ENCODE measurements around the gene ZDHHC22. TPM values are rescaled to one million over a fixed set of nuclear protein-coding genes. Genes with fewer than 3 reads are reported as not detected.
A peak's percentile ranks its signal among the peaks of the same experiment; 100 is the strongest.

ZDHHC22 gene
- total RNA-seq, 1 experiment from 2014 or later: 11.3 TPM

DNA sequence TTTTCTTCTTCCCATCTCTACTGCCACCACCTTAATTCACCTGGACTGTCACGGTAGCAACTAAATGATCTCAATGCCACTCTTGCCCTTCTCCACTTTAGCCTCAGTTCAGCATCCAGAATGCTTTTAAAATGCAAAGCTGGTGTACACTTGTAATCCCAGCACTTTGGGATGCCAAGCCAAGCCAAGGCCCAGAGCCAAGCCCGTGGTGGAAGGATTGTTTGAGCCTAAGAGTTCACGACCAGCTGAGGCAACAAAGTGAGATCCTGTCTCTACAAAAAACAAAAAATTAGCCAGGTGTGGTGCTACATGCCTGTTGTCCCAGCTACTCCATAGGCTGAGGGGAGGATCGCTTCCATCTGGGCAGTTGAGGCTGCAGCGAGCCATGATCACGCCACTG is 37.6 kb downstream of the ZDHHC22 start:
- no peak overlapping the region for H3K9ac ChIP-seq (ENCODE audit: extremely low read depth, insufficient read length, low read length)
- no peaks in the 10 kb centered on the region for H4K20me1 ChIP-seq (ENCODE audit: control insufficient read depth, insufficient read depth, insufficient read length)
- no peak overlapping the region for H2BK5ac ChIP-seq (ENCODE audit: insufficient read length, low read length)
- no peak overlapping the region for H2AFZ ChIP-seq (ENCODE audit: low read length)
- H3K23ac ChIP-seq (ENCODE audit: insufficient read length, low read depth, low read length): no peak overlapping the region
- H4K5ac ChIP-seq (ENCODE audit: insufficient read length, low read depth, low read length): no peak overlapping the region
- no peak overlapping the region for H3K4me2 ChIP-seq (ENCODE audit: insufficient read depth, insufficient read length, low read length)
- Mint-ChIP-seq H3K4me1 (peaks cover 47 to 73% of the 10 kb centered on the region in 2 experiments), H3K9me3 (no peaks in the 10 kb centered on the region; a peak in 1 of 5 replicates), H3K4me3 (no peak overlapping the region), H3K27ac (peak overlapping the region in 1 of 3 experiments; percentile 70; a peak in 1 of 7 replicates), H3K36me3 (ENCODE audit: insufficient read depth in 1 of 3, low read depth in 3 of 3) (peaks cover 13 to 36% (median 27%) of the 10 kb centered on the region in 3 experiments; a peak in 6 of 7 replicates), H3K27me3 (ENCODE audit: low read depth) (no peaks in the 10 kb centered on the region)
- H4K8ac ChIP-seq (replicated peaks; ENCODE audit: insufficient read length, low read depth, low read length): no peak overlapping the region
- no peak for TF ChIP-seq CTCF (conservative IDR thresholded peaks at IDR 0.05)
- H4K91ac ChIP-seq (ENCODE audit: insufficient read length, low read depth, low read length): no peak overlapping the region
- H2BK120ac ChIP-seq (ENCODE audit: low read depth, low read length, poor library complexity, severe bottlenecking): no peak overlapping the region
- H3K14ac ChIP-seq (ENCODE audit: insufficient read depth, low read length): no peak overlapping the region
- peaks cover 14% of the 10 kb centered on the region; the same call in 1 of the 2 replicates for H3K4me1 ChIP-seq (ENCODE audit: insufficient read depth, low read length)
- H3K27ac ChIP-seq (ENCODE audit: insufficient read length, low read depth, low read length): no peak overlapping the region
- H3K9me3 ChIP-seq (ENCODE audit: control insufficient read depth, low read depth, low read length): no peaks in the 10 kb centered on the region
- H2BK12ac ChIP-seq (ENCODE audit: insufficient read length, low read depth, low read length): no peak overlapping the region
- H3T11ph ChIP-seq (ENCODE audit: low read length): no peak overlapping the region
- no peak overlapping the region for H2BK15ac ChIP-seq (ENCODE audit: low read depth, low read length)
- H3K79me2 ChIP-seq (ENCODE audit: insufficient read depth, low read length): peaks cover 2% of the 10 kb centered on the region; the same call in 1 of the 2 replicates
- H3K56ac ChIP-seq (ENCODE audit: insufficient read length, low read depth, low read length): no peak overlapping the region
- no peak overlapping the region for H3K18ac ChIP-seq (ENCODE audit: insufficient read length, low read depth, low read length)
- H3K79me1 ChIP-seq (ENCODE audit: insufficient read depth, low read depth, low read length, poor library complexity, severe bottlenecking): no peaks in the 10 kb centered on the region
- no peak overlapping the region for H2BK20ac ChIP-seq (ENCODE audit: low read depth, low read length, poor library complexity, severe bottlenecking)
- peaks cover under 1% of the 10 kb centered on the region for H3K23me2 ChIP-seq (ENCODE audit: insufficient read length, low read depth, low read length, poor library complexity, severe bottlenecking)
- H3K27me3 ChIP-seq (ENCODE audit: insufficient read depth, low read length): no peaks in the 10 kb centered on the region
- no peak for DNase-seq
- no CpG with 5 or more reads among the region's 6 CpGs for WGBS (ENCODE audit: extremely low coverage, insufficient read length, low lambda C conversion rate)
- no peak overlapping the region for H2AK5ac ChIP-seq (ENCODE audit: insufficient read length, low read length)
- no peak overlapping the region for H3K4ac ChIP-seq (ENCODE audit: low read depth, low read length)

Data from H9 (cell line).